ENCODE measurements around the gene HSD11B1L. TPM values are rescaled to one million over a fixed set of nuclear protein-coding genes. Genes with fewer than 3 reads are reported as not detected.

HSD11B1L gene
- total RNA-seq, 1 donor from 2014 or later: 10.3 TPM

DNA sequence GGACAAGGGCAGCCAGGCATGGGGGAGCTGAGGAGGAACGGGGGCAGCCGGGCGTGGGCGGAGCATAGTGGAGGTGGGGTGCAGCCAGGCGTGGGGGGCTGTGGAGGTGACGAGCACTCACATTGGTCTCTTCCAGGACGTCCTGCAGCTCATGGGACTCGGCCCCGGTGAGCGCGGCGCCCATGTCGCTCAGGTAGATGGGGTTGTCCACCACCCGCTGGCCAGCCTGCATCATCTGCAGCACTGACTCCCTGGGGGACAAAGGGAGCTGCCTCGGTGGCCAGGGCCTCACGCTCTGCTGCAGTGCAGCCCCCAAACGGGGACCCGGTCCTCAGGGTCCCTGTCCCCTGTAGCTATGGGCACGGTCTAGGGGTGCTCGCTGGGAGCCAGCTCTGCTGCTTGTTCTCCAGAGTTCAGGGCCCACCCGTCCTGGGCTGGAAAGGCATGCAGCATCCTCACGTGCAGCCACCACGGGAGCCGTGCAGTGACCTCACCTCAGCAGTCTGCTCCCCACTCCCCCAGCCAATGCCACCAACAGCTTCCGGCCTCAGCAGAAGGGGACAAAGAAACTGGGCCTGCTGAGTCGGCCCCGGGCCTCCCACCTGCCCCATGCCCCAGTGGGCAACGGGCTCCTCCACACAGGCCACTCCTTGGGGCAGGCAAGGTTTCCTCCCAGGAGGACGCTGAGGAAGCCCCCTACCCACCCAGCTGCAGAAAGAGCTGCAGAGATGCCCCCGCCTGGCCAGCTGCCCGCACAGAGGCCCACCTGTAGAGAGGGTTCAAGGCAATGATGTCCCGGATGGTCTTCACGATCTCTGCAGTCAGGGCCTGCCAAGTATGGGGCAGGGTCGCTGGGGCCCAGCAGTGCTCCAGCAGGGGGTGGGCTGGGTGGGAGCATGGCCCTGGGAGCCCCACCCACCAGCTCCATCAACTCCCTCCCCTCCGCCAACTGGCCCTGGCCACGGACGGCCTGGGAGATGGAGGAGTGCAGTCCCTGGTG, 27.0 kb downstream of the HSD11B1L start:
- Histone ChIP-seq H3K9me3 (no peaks in the 10 kb centered on the region), H3K4me1 (no peaks in the 10 kb centered on the region), H3K27ac (no peak overlapping the region), H3K36me3 (peaks cover 0 to 88% of the 10 kb centered on the region in 2 donors), H3K27me3 (no peaks in the 10 kb centered on the region), H3K4me3 (no peak overlapping the region)
- TF ChIP-seq CTCF (IDR thresholded peaks at IDR 0.05): no peak
- no peak for TF ChIP-seq POLR2AphosphoS5 (IDR thresholded peaks at IDR 0.05; ENCODE audit: insufficient read depth in 1 of 2, low read depth in 1 of 2)
- no peak for TF ChIP-seq POLR2A (IDR thresholded peaks at IDR 0.05)
- DNase-seq (ENCODE audit: extremely low spot score in 2 of 2): no peak
- intact Hi-C loops (cut with DNase I): no loop called here

- no peak overlapping the region for H3K27ac ChIP-seq
- H3K4me3 ChIP-seq: no peak overlapping the region
- peaks cover 0 to 69% of the 10 kb centered on the region in 2 donors for H3K36me3 ChIP-seq
- no peaks in the 10 kb centered on the region for H3K4me1 ChIP-seq
- TF ChIP-seq POLR2AphosphoS5 (IDR thresholded peaks at IDR 0.05; ENCODE audit: insufficient read depth in 1 of 2, low read depth in 1 of 2) (no peak), POLR2A (IDR thresholded peaks at IDR 0.05) (no peak), CTCF (IDR thresholded peaks at IDR 0.05) (no peak)
- H3K9me3 ChIP-seq: no peaks in the 10 kb centered on the region
- no peak for DNase-seq (ENCODE audit: extremely low spot score in 2 of 2)
- intact Hi-C loops (cut with DNase I): no loop called here
- no peaks in the 10 kb centered on the region for H3K27me3 ChIP-seq
Measured at GRCh38 chr19:5711025-5711424, 30.2 kb downstream of the HSD11B1L start.

DNA sequence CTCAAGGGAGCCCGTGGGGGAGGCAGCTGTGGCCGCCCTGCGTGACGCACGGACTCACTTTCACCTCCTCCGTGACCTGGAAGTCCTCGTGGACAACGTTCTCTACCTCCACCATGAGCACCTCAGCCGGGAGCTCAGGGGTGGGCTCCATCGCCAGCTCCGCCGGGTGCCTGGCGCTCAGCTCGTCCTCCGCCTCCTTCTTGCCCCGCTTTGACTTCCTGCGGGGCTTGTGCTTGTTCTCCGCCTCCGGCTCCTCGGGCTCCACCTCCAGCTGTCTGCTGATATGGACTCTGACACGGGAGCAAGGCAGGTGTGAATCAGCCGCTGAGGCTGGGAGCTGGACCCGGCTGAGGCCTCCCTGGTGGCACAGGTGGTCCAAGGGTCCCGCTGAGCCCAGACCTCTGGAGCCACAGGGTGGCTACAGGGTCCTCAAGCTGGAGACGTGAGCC, 30.9 kb downstream of the HSD11B1L start:
- intact Hi-C loops (cut with DNase I): no loop called here
- Histone ChIP-seq H3K27me3 (no peaks in the 10 kb centered on the region), H3K36me3 (peaks cover 0 to 62% of the 10 kb centered on the region in 2 donors), H3K27ac (no peak overlapping the region), H3K4me1 (no peaks in the 10 kb centered on the region), H3K4me3 (no peak overlapping the region), H3K9me3 (no peaks in the 10 kb centered on the region)
- no peak for DNase-seq (ENCODE audit: extremely low spot score in 2 of 2)
- TF ChIP-seq POLR2A (IDR thresholded peaks at IDR 0.05): no peak
- TF ChIP-seq CTCF (IDR thresholded peaks at IDR 0.05): no peak
- no peak for TF ChIP-seq POLR2AphosphoS5 (IDR thresholded peaks at IDR 0.05; ENCODE audit: insufficient read depth in 1 of 2, low read depth in 1 of 2)

DNA sequence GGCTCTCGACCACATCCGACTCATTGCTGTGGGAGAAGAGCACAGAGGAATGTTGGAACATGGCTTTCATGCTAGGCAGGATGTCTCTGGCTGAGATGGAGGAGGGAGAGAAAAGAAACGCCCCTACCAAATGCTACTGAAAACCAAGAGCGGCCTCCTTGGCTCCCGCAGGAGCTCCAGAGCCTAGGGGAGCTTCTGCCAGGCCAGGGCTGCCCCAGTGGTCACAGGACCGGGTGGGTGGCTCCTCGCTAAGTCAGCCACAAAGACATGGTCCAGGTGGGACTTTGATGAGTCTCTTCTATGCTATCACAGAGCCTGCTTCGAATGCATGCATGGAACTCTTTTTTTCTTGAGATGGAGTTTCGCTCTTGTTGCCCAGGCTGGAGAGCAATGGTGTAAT, 32.4 kb downstream of the HSD11B1L start:
- Histone ChIP-seq H3K4me1 (peaks cover 12% of the 10 kb centered on the region), H3K36me3 (peaks cover 0 to 49% of the 10 kb centered on the region in 2 donors), H3K9me3 (no peaks in the 10 kb centered on the region), H3K27me3 (no peaks in the 10 kb centered on the region), H3K27ac (no peak overlapping the region), H3K4me3 (no peak overlapping the region)
- intact Hi-C loops (cut with DNase I): no loop called here
- TF ChIP-seq POLR2A (IDR thresholded peaks at IDR 0.05) (no peak), POLR2AphosphoS5 (IDR thresholded peaks at IDR 0.05; ENCODE audit: insufficient read depth in 1 of 2, low read depth in 1 of 2) (no peak), CTCF (IDR thresholded peaks at IDR 0.05) (no peak)
- no peak for DNase-seq (ENCODE audit: extremely low spot score in 2 of 2)

DNA sequence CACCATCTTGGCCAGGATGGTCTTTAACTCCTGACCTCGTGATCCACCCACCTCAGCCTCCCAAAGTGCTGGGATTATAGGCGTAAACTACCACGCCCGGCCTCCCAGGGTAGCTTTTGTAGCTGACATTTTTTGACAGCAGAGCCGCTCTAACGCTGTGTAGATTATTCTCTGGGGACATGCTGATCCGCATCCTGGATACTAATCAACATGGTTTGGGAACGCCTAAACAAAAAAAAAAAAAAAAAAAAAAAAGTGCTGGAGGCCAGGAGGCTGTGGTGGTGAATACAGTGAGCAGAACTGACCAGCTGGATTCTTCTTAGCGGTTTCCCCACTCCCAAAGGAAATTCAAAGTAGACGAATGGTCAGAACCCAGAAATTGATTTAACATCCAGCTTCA, 34.0 kb downstream of the HSD11B1L start:
- H3K27me3 ChIP-seq: no peaks in the 10 kb centered on the region
- H3K4me3 ChIP-seq: no peak overlapping the region
- intact Hi-C loops (cut with DNase I): no loop called here
- no peak overlapping the region for H3K27ac ChIP-seq
- peaks cover 0 to 39% of the 10 kb centered on the region in 2 donors for H3K36me3 ChIP-seq
- DNase-seq (ENCODE audit: extremely low spot score in 2 of 2): no peak
- no peak for TF ChIP-seq CTCF (IDR thresholded peaks at IDR 0.05)
- TF ChIP-seq POLR2AphosphoS5 (IDR thresholded peaks at IDR 0.05; ENCODE audit: insufficient read depth in 1 of 2, low read depth in 1 of 2): no peak
- no peak for TF ChIP-seq POLR2A (IDR thresholded peaks at IDR 0.05)
- no peaks in the 10 kb centered on the region for H3K9me3 ChIP-seq
- peaks cover 23% of the 10 kb centered on the region for H3K4me1 ChIP-seq

Measured in vagina (tissue), 2 donors.